WERI-Rb-1 (cell line): ENCODE measurements around the gene OTOA.

Experiments
- DNase-seq: peaks from one replicate; pipeline ENCODE4 v3.0.0-alpha.2; 2020
- H3K27ac ChIP-seq: fragments of 250-450 bp; sonication (Bioruptor Pico); 2 replicates; pipeline ENCODE4 v1.5.1; 2020; ENCODE audit warnings: mild to moderate bottlenecking, moderate library complexity
- H3K27me3 ChIP-seq: fragments of 250-450 bp; sonication (Bioruptor Pico); 2 replicates; pipeline ENCODE4 v1.5.1; 2021; ENCODE audit warnings: mild to moderate bottlenecking, low read depth, moderate library complexity; ENCODE audit not compliant: insufficient read depth, severe bottlenecking
- H3K36me3 ChIP-seq: fragments of 250-450 bp; sonication (Bioruptor Pico); 2 replicates; pipeline ENCODE4 v1.5.1; 2020; ENCODE audit warnings: mild to moderate bottlenecking, moderate library complexity
- H3K4me3 ChIP-seq: 2 replicates; pipeline ENCODE4 v1.5.1; 2011; ENCODE audit warnings: low read depth, mild to moderate bottlenecking, control low read depth, low read length
- H3K9me3 ChIP-seq: fragments of 250-450 bp; sonication (Bioruptor Pico); 2 replicates; pipeline ENCODE4 v1.5.1; 2021; ENCODE audit warnings: mild to moderate bottlenecking, moderate library complexity; ENCODE audit not compliant: severe bottlenecking
- CTCF ChIP-seq: IDR thresholded peaks from 2 replicates; pipeline ENCODE4 v1.5.1; 2011; ENCODE audit warnings: low read depth, mild to moderate bottlenecking, control low read depth, inconsistent platforms, low read length

The OTOA gene

GRCh38 chr16:21698169-21699032 is 34.6 kb downstream of the OTOA start:
- no peak overlapping the region for H3K4me3 ChIP-seq
- H3K27me3 ChIP-seq: no peaks in the 10 kb centered on the region
- no peak for DNase-seq
- TF ChIP-seq CTCF: no peak
- H3K27ac ChIP-seq: no peak overlapping the region
- H3K36me3 ChIP-seq: no peaks in the 10 kb centered on the region
- H3K9me3 ChIP-seq: no peaks in the 10 kb centered on the region

DNA sequence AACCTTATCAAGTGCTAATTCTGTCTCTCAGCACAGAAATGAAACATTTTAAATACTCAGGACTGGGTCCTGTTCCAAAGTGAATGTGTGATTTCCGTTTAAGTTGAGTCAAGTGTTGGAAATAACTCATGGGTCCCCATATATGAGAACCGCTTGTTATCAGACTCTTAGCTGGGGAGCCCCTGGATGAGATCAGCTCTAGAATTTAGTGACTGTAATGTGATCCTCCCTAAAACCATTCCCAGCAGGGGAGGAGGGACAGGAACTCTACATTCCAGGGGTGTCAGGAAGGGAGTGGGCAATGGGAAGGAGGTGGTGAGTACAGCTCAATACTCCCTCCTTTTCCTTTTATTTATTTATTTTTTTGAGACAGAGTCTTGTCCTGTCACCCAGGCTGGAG is 37.5 kb downstream of the OTOA start:
- no peak for TF ChIP-seq CTCF
- Histone ChIP-seq H3K27me3 (no peaks in the 10 kb centered on the region), H3K4me3 (no peak overlapping the region), H3K9me3 (no peaks in the 10 kb centered on the region), H3K36me3 (no peaks in the 10 kb centered on the region), H3K27ac (no peak overlapping the region)
- DNase-seq: no peak

GRCh38 chr16:21702276-21702675 is 38.5 kb downstream of the OTOA start:
- Histone ChIP-seq H3K27me3 (no peaks in the 10 kb centered on the region), H3K36me3 (no peaks in the 10 kb centered on the region), H3K4me3 (no peak overlapping the region), H3K9me3 (no peaks in the 10 kb centered on the region), H3K27ac (no peak overlapping the region)
- DNase-seq: no peak
- no peak for TF ChIP-seq CTCF

DNA sequence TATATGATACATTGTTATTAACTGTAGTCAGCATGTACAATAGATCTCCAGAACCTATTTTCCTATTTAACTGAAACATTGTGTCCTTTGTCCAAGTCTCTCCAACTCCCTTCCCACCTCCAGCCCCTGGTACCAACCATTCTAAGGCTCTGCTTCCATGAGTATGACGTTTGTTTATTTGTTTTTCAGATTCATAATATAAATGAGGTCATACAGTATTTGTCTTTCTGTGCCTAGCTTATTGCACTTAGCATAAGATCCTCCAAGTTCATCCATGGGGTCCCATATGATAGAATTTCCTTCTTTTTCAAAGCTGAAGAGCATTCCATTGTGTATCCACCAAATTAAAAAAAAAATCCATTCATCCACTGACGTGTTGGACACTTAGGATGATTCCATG is 39.4 kb downstream of the OTOA start:
- no peaks in the 10 kb centered on the region for H3K27me3 ChIP-seq
- no peak for DNase-seq
- H3K36me3 ChIP-seq: no peaks in the 10 kb centered on the region
- no peak overlapping the region for H3K27ac ChIP-seq
- TF ChIP-seq CTCF: no peak
- H3K4me3 ChIP-seq: no peak overlapping the region
- no peaks in the 10 kb centered on the region for H3K9me3 ChIP-seq

- no peaks in the 10 kb centered on the region for H3K27me3 ChIP-seq
- DNase-seq: no peak
- no peak overlapping the region for H3K27ac ChIP-seq
- H3K36me3 ChIP-seq: no peaks in the 10 kb centered on the region
- H3K9me3 ChIP-seq: no peaks in the 10 kb centered on the region
- no peak for TF ChIP-seq CTCF
- H3K4me3 ChIP-seq: no peak overlapping the region
These were observed 39.9 kb downstream of the OTOA start for GRCh38 chr16:21703589-21704174.

GRCh38 chr16:21704266-21704665 is 40.5 kb downstream of the OTOA start:
- H3K27me3 ChIP-seq: no peaks in the 10 kb centered on the region
- DNase-seq: no peak
- no peak overlapping the region for H3K27ac ChIP-seq
- no peaks in the 10 kb centered on the region for H3K9me3 ChIP-seq
- H3K36me3 ChIP-seq: no peaks in the 10 kb centered on the region
- TF ChIP-seq CTCF: no peak
- no peak overlapping the region for H3K4me3 ChIP-seq
